Large intestine (tissue), 3 donors: Measurements from ENCODE around the gene ROR2. TPM values are rescaled to one million over a fixed set of nuclear protein-coding genes. Genes with fewer than 3 reads are reported as not detected.

Source experiments
- DNase-seq, 2 donors: peaks; one replicate each; pipeline versions ENCODE4 v3.0.0 to v3.0.0-alpha.2; 2013
- H3K27ac ChIP-seq: one replicate; pipeline ENCODE4 v1.5.1; 2013; ENCODE audit warnings: low read length
- H3K27me3 ChIP-seq: 2 replicates; pipeline ENCODE4 v1.6.1; 2013; ENCODE audit warnings: low read length; ENCODE audit not compliant: control insufficient read depth, insufficient read depth
- H3K36me3 ChIP-seq: 2 replicates; pipeline ENCODE4 v1.6.1; 2013; ENCODE audit warnings: low read length; ENCODE audit not compliant: control insufficient read depth, insufficient read depth
- H3K4me1 ChIP-seq: one replicate; pipeline ENCODE4 v1.6.1; 2013; ENCODE audit warnings: low read length; ENCODE audit not compliant: control insufficient read depth, insufficient read depth
- H3K4me3 ChIP-seq: one replicate; pipeline ENCODE4 v1.5.1; 2013; ENCODE audit warnings: low read length
- H3K9me3 ChIP-seq: one replicate; pipeline ENCODE4 v1.6.1; 2013; ENCODE audit warnings: mild to moderate bottlenecking, low read depth, low read length, moderate library complexity; ENCODE audit not compliant: control insufficient read depth
- WGBS: methylation state at CpG from one replicate; pipeline ENCODE4 v1.1.5; 2013; ENCODE audit warnings: low lambda C conversion rate; ENCODE audit not compliant: insufficient coverage; 5-methylcytosine and 5-hydroxymethylcytosine counted together
- polyA plus RNA-seq: library from polyadenylated mRNA; unstranded; fragments of 120-200 nt; gene quantifications from one replicate; pipeline ENCODE4 v1.2.1, GENCODE V29; 2013

The ROR2 gene
- polyA plus RNA-seq, 1 donor, result 17.5 TPM

GRCh38 chr9:91891915-91892314, 58.1 kb downstream of the ROR2 start:
- Histone ChIP-seq H3K27me3 (no peaks in the 10 kb centered on the region), H3K4me3 (no peak overlapping the region), H3K4me1 (peaks cover 30% of the 10 kb centered on the region), H3K9me3 (no peaks in the 10 kb centered on the region), H3K36me3 (no peaks in the 10 kb centered on the region), H3K27ac (no peak overlapping the region)
- no peak for DNase-seq
- WGBS, result no CpG with 5 or more reads among the region's 6 CpGs

GRCh38 chr9:91890662-91891061, 59.4 kb downstream of the ROR2 start:
- no peak for DNase-seq
- Histone ChIP-seq H3K36me3 (no peaks in the 10 kb centered on the region), H3K4me1 (peaks cover 24% of the 10 kb centered on the region), H3K27ac (no peak overlapping the region), H3K4me3 (no peak overlapping the region), H3K9me3 (no peaks in the 10 kb centered on the region), H3K27me3 (no peaks in the 10 kb centered on the region)
- 100% methylated on average over 1 of the region's 3 CpGs for WGBS

- WGBS, result no CpG with 5 or more reads among the region's 16 CpGs
- Histone ChIP-seq H3K36me3 (no peaks in the 10 kb centered on the region), H3K27me3 (no peaks in the 10 kb centered on the region), H3K9me3 (no peaks in the 10 kb centered on the region), H3K4me1 (peaks cover 31% of the 10 kb centered on the region), H3K4me3 (no peak overlapping the region), H3K27ac (peak overlapping the region; percentile 8)
- no peak for DNase-seq
Measured at GRCh38 chr9:91889161-91889911, 60.7 kb downstream of the ROR2 start.

- H3K4me1 ChIP-seq, result peaks cover 28% of the 10 kb centered on the region
- H3K27ac ChIP-seq, result no peak overlapping the region
- WGBS, result no CpG with 5 or more reads among the region's 32 CpGs
Measured at GRCh38 chr9:91886414-91887076, 63.5 kb downstream of the ROR2 start.

GRCh38 chr9:91885746-91886413, 64.1 kb downstream of the ROR2 start:
- Histone ChIP-seq H3K27ac (no peak overlapping the region), H3K4me1 (peaks cover 28% of the 10 kb centered on the region), H3K4me3 (no peak overlapping the region), H3K27me3 (no peaks in the 10 kb centered on the region), H3K36me3 (no peaks in the 10 kb centered on the region), H3K9me3 (no peaks in the 10 kb centered on the region)
- DNase-seq, result no peak
- 100% methylated on average over 1 of the region's 22 CpGs for WGBS

More at GRCh38 chr9:91886414-91887076, 63.5 kb downstream of the ROR2 start:
- DNase-seq, result no peak
- Histone ChIP-seq H3K9me3 (no peaks in the 10 kb centered on the region), H3K4me3 (no peak overlapping the region), H3K36me3 (no peaks in the 10 kb centered on the region), H3K27me3 (no peaks in the 10 kb centered on the region)

GRCh38 chr9:91884696-91885687, 65.0 kb downstream of the ROR2 start:
- H3K9me3 ChIP-seq, result no peaks in the 10 kb centered on the region
- no peaks in the 10 kb centered on the region for H3K36me3 ChIP-seq
- no peak overlapping the region for H3K27ac ChIP-seq
- WGBS, result no CpG with 5 or more reads among the region's 12 CpGs
- H3K4me3 ChIP-seq, result no peak overlapping the region
- H3K27me3 ChIP-seq, result no peaks in the 10 kb centered on the region
- peak in 1 of 2 donors; percentile 45 for DNase-seq
- peaks cover 28% of the 10 kb centered on the region for H3K4me1 ChIP-seq

- no peaks in the 10 kb centered on the region for H3K27me3 ChIP-seq
- WGBS, result no CpG with 5 or more reads among the region's 1 CpG
- no peak overlapping the region for H3K27ac ChIP-seq
- no peak overlapping the region for H3K4me3 ChIP-seq
- H3K36me3 ChIP-seq, result no peaks in the 10 kb centered on the region
- H3K4me1 ChIP-seq, result peaks cover 22% of the 10 kb centered on the region
- DNase-seq, result no peak
- H3K9me3 ChIP-seq, result no peaks in the 10 kb centered on the region
Measured at GRCh38 chr9:91884153-91884552, 65.9 kb downstream of the ROR2 start.

GRCh38 chr9:91883503-91883902, 66.5 kb downstream of the ROR2 start:
- WGBS, result no CpG with 5 or more reads among the region's 3 CpGs
- Histone ChIP-seq H3K9me3 (no peaks in the 10 kb centered on the region), H3K27me3 (no peaks in the 10 kb centered on the region), H3K4me1 (peaks cover 17% of the 10 kb centered on the region), H3K4me3 (no peak overlapping the region), H3K36me3 (peaks cover under 1% of the 10 kb centered on the region), H3K27ac (no peak overlapping the region)
- no peak for DNase-seq

- Histone ChIP-seq H3K4me1 (peaks cover 13% of the 10 kb centered on the region), H3K36me3 (peaks cover 2% of the 10 kb centered on the region), H3K27ac (no peak overlapping the region), H3K9me3 (no peaks in the 10 kb centered on the region), H3K4me3 (no peak overlapping the region), H3K27me3 (no peaks in the 10 kb centered on the region)
- no peak for DNase-seq
- no CpG with 5 or more reads among the region's 4 CpGs for WGBS
Measured at GRCh38 chr9:91882627-91883026, 67.4 kb downstream of the ROR2 start.
